OCI-LY1 (cell line): ENCODE data around the gene OR2T6.

ENCODE experiments used
- H2AFZ ChIP-seq: fragments of 200-600 bp; sonication (generic), shearing (Covaris generic); 2 replicates; pipeline ENCODE4 v1.6.0; 2014; ENCODE audit warnings: antibody characterized with exemption, mild to moderate bottlenecking, low read length
- H3F3A ChIP-seq: fragments of 200-600 bp; sonication (generic), shearing (Covaris generic); 2 replicates; pipeline ENCODE4 v1.6.0; 2014; ENCODE audit warnings: mild to moderate bottlenecking, antibody characterized with exemption, low read length, moderate library complexity; ENCODE audit not compliant: insufficient read depth
- H3K27ac ChIP-seq: fragments of 200-600 bp; sonication (generic); 2 replicates; pipeline ENCODE4 v1.5.1; 2014; ENCODE audit warnings: low read length, mixed run types, mild to moderate bottlenecking, low read depth; ENCODE audit not compliant: poor library complexity, severe bottlenecking
- H3K27me3 ChIP-seq: fragments of 200-600 bp; sonication (generic); 2 replicates; pipeline ENCODE4 v1.6.0; 2014; ENCODE audit warnings: antibody characterized with exemption, mild to moderate bottlenecking, low read length, moderate library complexity; ENCODE audit not compliant: insufficient read depth
- H3K36me3 ChIP-seq: fragments of 200-600 bp; sonication (generic); 2 replicates; pipeline ENCODE4 v1.6.1; 2014; ENCODE audit warnings: mild to moderate bottlenecking, antibody characterized with exemption, low read length, moderate library complexity, mixed read lengths; ENCODE audit not compliant: insufficient read depth
- H3K4me1 ChIP-seq: fragments of 200-600 bp; sonication (generic); 2 replicates; pipeline ENCODE4 v1.5.1; 2014; ENCODE audit warnings: mild to moderate bottlenecking, low read length, moderate library complexity; ENCODE audit not compliant: insufficient read depth, severe bottlenecking
- H3K4me2 ChIP-seq: fragments of 200-600 bp; sonication (generic), shearing (Covaris generic); 2 replicates; pipeline ENCODE4 v1.6.1; 2014; ENCODE audit warnings: low read length
- H3K4me3 ChIP-seq: fragments of 200-600 bp; sonication (generic); 2 replicates; pipeline ENCODE4 v1.5.1; 2014; ENCODE audit warnings: low read length, low read depth, mild to moderate bottlenecking, mixed read lengths; ENCODE audit not compliant: poor library complexity, severe bottlenecking
- H3K79me2 ChIP-seq: fragments of 200-600 bp; shearing (Covaris generic); 2 replicates; pipeline ENCODE4 v1.6.1; 2016; ENCODE audit warnings: mixed run types, low read length, mixed read lengths; ENCODE audit not compliant: insufficient read depth
- H3K9ac ChIP-seq: fragments of 200-600 bp; sonication (generic), shearing (Covaris generic); 2 replicates; pipeline ENCODE4 v1.6.1; 2014; ENCODE audit warnings: mild to moderate bottlenecking, low read length, mixed read lengths
- H3K9me2 ChIP-seq: fragments of 200-600 bp; sonication (generic), shearing (Covaris generic); 2 replicates; pipeline ENCODE4 v1.6.1; 2014; ENCODE audit warnings: low read depth, mild to moderate bottlenecking, low read length, mixed read lengths
- H3K9me3 ChIP-seq: fragments of 200-600 bp; shearing (Covaris generic); 2 replicates; pipeline ENCODE4 v1.6.1; 2014; ENCODE audit warnings: low read length, mixed read lengths
- H4K20me1 ChIP-seq: fragments of 200-600 bp; sonication (generic), shearing (Covaris generic); 2 replicates; pipeline ENCODE4 v1.6.0; 2016; ENCODE audit warnings: mild to moderate bottlenecking, low read length; ENCODE audit not compliant: insufficient read depth
- CTCF ChIP-seq: fragments of 200-600 bp; sonication (generic), shearing (Covaris generic); IDR thresholded peaks from 2 replicates; pipeline ENCODE4 v1.5.1; 2017; ENCODE audit warnings: mild to moderate bottlenecking, antibody characterized with exemption, low read length, moderate library complexity, mixed read lengths
- EZH2 ChIP-seq: fragments of 200-600 bp; sonication (generic), shearing (Covaris generic); IDR thresholded peaks from 2 replicates; pipeline ENCODE4 v1.8.0; 2017; ENCODE audit warnings: borderline replicate concordance, mixed run types, mild to moderate bottlenecking, antibody characterized with exemption, low read length, moderate library complexity, mixed read lengths

The OR2T6 gene

GRCh38 chr1:248375446-248375845, at the start of gene OR2T6:
Gene OR2T6 (plus strand): TSS chr1:248375746. CDS start chr1:248387609, 11,863 bp downstream.
- no peaks in the 10 kb centered on the region for H3K79me2 ChIP-seq
- no peaks in the 10 kb centered on the region for H3K9me2 ChIP-seq
- H3K27me3 ChIP-seq: no peaks in the 10 kb centered on the region
- no peaks in the 10 kb centered on the region for H3K4me1 ChIP-seq
- H3K4me2 ChIP-seq: no peak within 1 kb of the TSS
- no peaks in the 10 kb centered on the region for H3F3A ChIP-seq
- no peak within 1 kb of the TSS for H2AFZ ChIP-seq
- no peak within 1 kb of the TSS for H3K4me3 ChIP-seq
- H3K27ac ChIP-seq: no peak within 1 kb of the TSS
- H3K9me3 ChIP-seq: no peaks in the 10 kb centered on the region
- H3K36me3 ChIP-seq: no peaks in the 10 kb centered on the region
- H3K9ac ChIP-seq: no peak within 1 kb of the TSS
- TF ChIP-seq EZH2 (no peak), CTCF (no peak)
- no peaks in the 10 kb centered on the region for H4K20me1 ChIP-seq

GRCh38 chr1:248343451-248343850, 32.1 kb upstream of the OR2T6 start:
- no peaks in the 10 kb centered on the region for H3K9me3 ChIP-seq
- H3K9me2 ChIP-seq: no peaks in the 10 kb centered on the region
- no peaks in the 10 kb centered on the region for H3K36me3 ChIP-seq
- H3K79me2 ChIP-seq: no peaks in the 10 kb centered on the region
- no peak overlapping the region for H3K9ac ChIP-seq
- H3K27ac ChIP-seq: no peak overlapping the region
- no peaks in the 10 kb centered on the region for H4K20me1 ChIP-seq
- no peak overlapping the region for H2AFZ ChIP-seq
- H3K4me2 ChIP-seq: no peak overlapping the region
- no peaks in the 10 kb centered on the region for H3K27me3 ChIP-seq
- no peaks in the 10 kb centered on the region for H3K4me1 ChIP-seq
- TF ChIP-seq CTCF: no peak
- no peak for TF ChIP-seq EZH2
- H3F3A ChIP-seq: no peaks in the 10 kb centered on the region
- H3K4me3 ChIP-seq: no peak overlapping the region

- no peaks in the 10 kb centered on the region for H3K36me3 ChIP-seq
Observed at GRCh38 chr1:248348475-248348874, 27.1 kb upstream of the OR2T6 start, which contains the start of gene OR14C36. Gene OR14C36 (plus strand): TSS chr1:248348775. CDS start chr1:248348775, 0 bp downstream.

More at GRCh38 chr1:248348475-248348874, 27.1 kb upstream of the OR2T6 start, which contains the start of gene OR14C36:
- no peak within 1 kb of the TSS for H2AFZ ChIP-seq
- no peaks in the 10 kb centered on the region for H3F3A ChIP-seq
- H3K79me2 ChIP-seq: no peaks in the 10 kb centered on the region
- no peaks in the 10 kb centered on the region for H3K27me3 ChIP-seq
- H3K4me3 ChIP-seq: no peak within 1 kb of the TSS
- no peaks in the 10 kb centered on the region for H4K20me1 ChIP-seq
- H3K4me1 ChIP-seq: no peaks in the 10 kb centered on the region
- no peak within 1 kb of the TSS for H3K9ac ChIP-seq
- TF ChIP-seq CTCF: no peak
- no peak for TF ChIP-seq EZH2
- H3K9me3 ChIP-seq: no peaks in the 10 kb centered on the region
- H3K4me2 ChIP-seq: no peak within 1 kb of the TSS
- no peak within 1 kb of the TSS for H3K27ac ChIP-seq
- no peaks in the 10 kb centered on the region for H3K9me2 ChIP-seq
